Measurements from ENCODE around the gene OLA1.

DNA sequence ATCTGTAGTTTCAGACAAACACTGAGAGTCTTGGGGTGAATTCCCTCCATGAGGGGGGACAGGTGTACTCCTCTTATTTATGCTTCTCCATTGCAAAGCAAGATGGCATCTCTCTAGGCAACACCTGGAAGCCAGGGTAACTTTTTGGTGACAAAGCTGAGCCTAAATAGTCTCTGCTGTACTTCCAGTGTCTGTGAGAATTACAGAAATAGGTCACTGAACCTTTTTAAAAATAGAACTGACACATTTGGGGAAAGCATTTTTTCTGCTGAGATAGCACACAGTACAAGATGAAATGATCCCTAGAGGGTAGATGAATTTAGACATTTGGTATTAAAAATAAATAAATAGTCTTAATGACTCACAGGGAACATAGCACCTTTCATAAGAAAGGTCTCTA, 211.5 kb downstream of the OLA1 start:
- no peak for TF ChIP-seq POLR2A (IDR thresholded peaks at IDR 0.05; ENCODE audit: low read depth, low read length)
- no peak for TF ChIP-seq TAF1 (IDR thresholded peaks at IDR 0.05; ENCODE audit: borderline replicate concordance, low read depth, low read length)
- TF ChIP-seq POLR2AphosphoS5 (IDR thresholded peaks at IDR 0.05; ENCODE audit: low read depth, low read length) = no peak

Data from GM12892 (cell line).